Choroid plexus epithelial cell (primary cell): ENCODE data around the gene SLC6A20.

Experiments
- DNase-seq: peaks from one replicate; pipeline ENCODE4 v3.0.0-alpha.2; 2010; ENCODE audit warnings: low read depth
- H3K4me3 ChIP-seq: 2 replicates; pipeline ENCODE4 v1.5.1; 2011; ENCODE audit warnings: low read depth, mild to moderate bottlenecking, control low read depth, low read length, moderate library complexity
- CTCF ChIP-seq: conservative IDR thresholded peaks from 2 replicates; pipeline ENCODE4 v1.5.1; 2011; ENCODE audit warnings: low read depth, mild to moderate bottlenecking, control low read depth, inconsistent platforms, low read length, moderate library complexity

The SLC6A20 gene

DNA sequence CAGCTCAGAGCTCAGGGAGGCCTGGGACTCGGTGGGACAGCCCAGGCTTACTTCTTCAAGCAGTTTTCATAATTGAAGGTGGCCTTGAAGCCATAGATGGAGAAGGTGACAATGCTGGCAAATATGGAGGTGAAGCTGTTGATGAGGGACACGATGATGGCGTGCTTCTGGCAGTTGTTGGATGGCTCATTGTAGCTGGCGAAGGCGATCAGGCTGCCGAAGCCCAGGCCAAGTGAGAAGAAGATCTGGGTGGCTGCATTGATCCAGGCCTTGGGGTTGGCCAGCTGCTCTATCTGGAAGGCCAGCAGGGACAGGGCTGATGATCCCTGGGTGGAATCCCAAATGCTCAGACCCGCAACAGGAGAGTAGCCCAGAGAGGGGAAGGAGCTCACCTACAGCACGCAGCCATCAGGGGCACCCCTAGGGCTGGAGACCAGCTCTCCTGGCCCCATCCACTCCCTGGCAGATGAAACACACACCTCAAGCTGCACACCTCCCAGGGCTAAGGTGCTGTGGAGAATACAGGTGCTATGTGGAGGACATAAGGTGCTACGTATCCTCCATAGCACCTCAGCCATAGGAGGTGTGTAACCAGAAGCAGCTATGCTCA is 25.1 kb downstream of the SLC6A20 start:
- TF ChIP-seq CTCF: no peak
- no peak for DNase-seq
- H3K4me3 ChIP-seq: no peak overlapping the region

GRCh38 chr3:45765958-45766357 is 30.4 kb downstream of the SLC6A20 start:
- no peak for TF ChIP-seq CTCF
- no peak overlapping the region for H3K4me3 ChIP-seq
- no peak for DNase-seq

DNA sequence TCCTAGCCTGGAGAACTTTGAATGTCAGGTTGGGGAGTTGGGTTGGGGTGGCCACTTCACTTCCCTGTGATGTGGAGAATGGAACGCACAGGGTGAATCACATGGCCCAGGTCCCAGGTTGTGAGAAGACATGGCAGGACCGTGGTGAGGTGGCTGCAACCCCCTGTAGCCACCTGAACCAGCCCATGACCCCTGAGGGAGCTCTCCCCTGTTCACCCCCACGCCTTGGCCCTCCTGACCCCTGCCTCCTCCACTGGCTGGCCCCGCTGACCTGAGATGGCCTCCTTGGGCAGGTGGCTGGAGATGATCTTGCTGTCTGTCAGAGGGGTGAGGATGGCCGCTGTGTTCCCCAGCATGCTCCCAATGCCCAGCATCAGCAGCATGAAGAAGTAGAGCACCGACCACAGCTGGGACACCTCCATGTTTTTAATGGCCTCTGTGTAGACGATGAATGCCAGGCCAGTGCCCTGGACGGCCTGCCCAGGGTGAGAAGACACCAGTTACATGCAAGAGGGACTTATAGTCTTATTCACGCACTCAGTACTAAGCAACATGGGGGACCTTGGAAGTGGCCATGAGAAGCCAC is 31.0 kb downstream of the SLC6A20 start:
- TF ChIP-seq CTCF: no peak
- no peak for DNase-seq
- H3K4me3 ChIP-seq: no peak overlapping the region

GRCh38 chr3:45763303-45763675 is 33.0 kb downstream of the SLC6A20 start:
- DNase-seq: no peak
- TF ChIP-seq CTCF: no peak
- H3K4me3 ChIP-seq: no peak overlapping the region

DNA sequence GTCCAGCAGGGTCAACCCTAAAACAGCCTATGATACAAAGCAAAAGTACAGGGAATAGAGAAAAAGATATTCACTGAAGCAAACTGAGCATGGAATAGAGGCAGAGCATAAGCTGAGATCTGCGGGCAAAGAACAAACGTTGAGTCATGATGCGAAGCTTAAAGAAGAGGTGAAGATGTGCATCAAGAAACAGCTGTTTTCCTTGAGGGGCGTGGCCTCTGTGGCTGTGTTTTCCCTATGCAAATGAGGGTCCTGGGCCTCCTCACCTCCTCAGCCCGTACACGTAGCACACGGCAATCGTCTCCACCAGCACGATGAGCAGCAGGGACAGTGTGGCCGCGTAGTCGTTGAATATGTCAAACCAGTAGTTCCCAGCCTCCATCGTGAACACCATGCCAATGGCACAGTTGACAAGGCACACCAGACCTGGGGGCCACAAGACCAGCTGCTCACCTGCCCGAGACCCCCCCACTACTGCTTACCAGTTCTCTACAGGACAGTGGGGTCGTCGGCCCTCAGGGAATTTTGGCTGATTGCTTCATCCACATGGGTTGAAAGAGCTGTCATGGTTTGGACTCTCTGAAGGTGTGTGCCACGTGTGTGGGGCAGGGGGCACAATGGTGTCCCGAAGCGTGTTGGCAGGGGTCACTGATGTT is 33.6 kb downstream of the SLC6A20 start:
- no peak for DNase-seq
- TF ChIP-seq CTCF: no peak
- no peak overlapping the region for H3K4me3 ChIP-seq

GRCh38 chr3:45761831-45762230 is 34.5 kb downstream of the SLC6A20 start:
- no peak overlapping the region for H3K4me3 ChIP-seq
- no peak for DNase-seq
- no peak for TF ChIP-seq CTCF
